ENCODE data around the gene POLA1.

Gene POLA1

DNA sequence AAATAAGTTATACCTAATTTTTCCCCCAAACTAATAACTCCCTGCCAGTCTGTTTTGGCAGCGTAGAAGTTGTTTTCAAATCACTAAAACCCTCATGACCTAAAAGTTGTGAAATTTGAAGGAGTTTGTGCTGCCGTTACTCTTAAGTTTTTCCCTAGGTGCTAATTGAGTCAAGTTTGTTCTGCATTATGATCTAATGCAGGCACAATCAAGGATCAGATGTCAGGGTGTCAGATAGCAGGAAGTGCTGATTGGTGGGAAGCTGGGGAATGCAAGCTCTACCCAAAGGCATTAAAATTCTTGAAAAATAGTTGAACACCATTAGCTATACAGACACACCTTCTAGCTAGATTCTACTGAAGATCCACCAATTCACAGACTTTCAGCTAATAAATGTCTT lies 270.1 kb downstream of the POLA1 start:
- TF ChIP-seq, protein P1, sequence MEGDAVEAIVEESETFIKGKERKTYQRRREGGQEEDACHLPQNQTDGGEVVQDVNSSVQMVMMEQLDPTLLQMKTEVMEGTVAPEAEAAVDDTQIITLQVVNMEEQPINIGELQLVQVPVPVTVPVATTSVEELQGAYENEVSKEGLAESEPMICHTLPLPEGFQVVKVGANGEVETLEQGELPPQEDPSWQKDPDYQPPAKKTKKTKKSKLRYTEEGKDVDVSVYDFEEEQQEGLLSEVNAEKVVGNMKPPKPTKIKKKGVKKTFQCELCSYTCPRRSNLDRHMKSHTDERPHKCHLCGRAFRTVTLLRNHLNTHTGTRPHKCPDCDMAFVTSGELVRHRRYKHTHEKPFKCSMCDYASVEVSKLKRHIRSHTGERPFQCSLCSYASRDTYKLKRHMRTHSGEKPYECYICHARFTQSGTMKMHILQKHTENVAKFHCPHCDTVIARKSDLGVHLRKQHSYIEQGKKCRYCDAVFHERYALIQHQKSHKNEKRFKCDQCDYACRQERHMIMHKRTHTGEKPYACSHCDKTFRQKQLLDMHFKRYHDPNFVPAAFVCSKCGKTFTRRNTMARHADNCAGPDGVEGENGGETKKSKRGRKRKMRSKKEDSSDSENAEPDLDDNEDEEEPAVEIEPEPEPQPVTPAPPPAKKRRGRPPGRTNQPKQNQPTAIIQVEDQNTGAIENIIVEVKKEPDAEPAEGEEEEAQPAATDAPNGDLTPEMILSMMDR (conservative IDR thresholded peaks at IDR 0.05; ENCODE audit: control insufficient read depth, insufficient read depth, low read depth, low read length), result no peak
- no peak overlapping the region for H3K4me3 ChIP-seq (ENCODE audit: control insufficient read depth, low read depth, low read length)
- no peak for DNase-seq (ENCODE audit: low read depth)

DNA sequence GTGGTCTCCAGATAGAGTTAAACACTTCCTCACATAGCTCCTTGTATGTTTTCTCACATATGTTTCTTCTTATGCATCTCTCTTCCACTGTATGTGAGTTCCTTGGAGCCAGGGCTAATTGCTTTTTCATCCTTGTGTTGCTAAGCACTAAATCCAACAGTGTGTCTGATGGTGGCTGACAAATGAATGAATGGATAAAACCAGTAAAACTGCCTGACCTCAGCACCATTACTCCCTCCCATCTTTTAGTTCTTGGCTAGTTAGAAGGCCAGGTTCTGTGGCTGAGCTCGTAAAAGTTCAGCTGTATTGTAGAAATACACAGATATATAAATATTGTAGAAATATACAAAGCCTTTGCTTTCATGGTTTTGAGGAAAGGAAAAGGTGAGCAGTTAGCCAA lies 271.7 kb downstream of the POLA1 start:
- TF ChIP-seq, protein P1 (conservative IDR thresholded peaks at IDR 0.05; ENCODE audit: control insufficient read depth, insufficient read depth, low read depth, low read length), result no peak
- no peak overlapping the region for H3K4me3 ChIP-seq (ENCODE audit: control insufficient read depth, low read depth, low read length)
- DNase-seq (ENCODE audit: low read depth), result no peak

DNA sequence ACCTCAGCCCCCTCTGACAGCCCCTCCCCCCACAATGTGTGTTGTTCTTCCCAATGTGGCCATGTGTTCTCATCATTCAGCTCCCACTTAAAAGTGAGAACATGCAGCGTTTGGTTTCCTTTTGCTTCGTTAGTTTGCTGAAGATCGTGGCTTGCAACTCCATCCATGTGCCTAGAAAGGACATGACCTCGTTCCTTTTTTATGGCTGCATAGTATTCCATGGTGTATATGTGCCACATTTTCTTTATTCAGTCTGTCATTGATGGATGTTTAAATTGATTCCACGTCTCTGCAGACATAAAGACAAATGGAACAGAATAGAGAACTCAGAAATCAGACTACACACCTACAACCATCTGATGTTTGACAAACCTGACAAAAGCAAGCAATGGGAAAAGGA lies 276.1 kb downstream of the POLA1 start:
- no peak overlapping the region for H3K4me3 ChIP-seq (ENCODE audit: control insufficient read depth, low read depth, low read length)
- TF ChIP-seq, protein P1 (conservative IDR thresholded peaks at IDR 0.05; ENCODE audit: control insufficient read depth, insufficient read depth, low read depth, low read length), result no peak
- no peak for DNase-seq (ENCODE audit: low read depth)

DNA sequence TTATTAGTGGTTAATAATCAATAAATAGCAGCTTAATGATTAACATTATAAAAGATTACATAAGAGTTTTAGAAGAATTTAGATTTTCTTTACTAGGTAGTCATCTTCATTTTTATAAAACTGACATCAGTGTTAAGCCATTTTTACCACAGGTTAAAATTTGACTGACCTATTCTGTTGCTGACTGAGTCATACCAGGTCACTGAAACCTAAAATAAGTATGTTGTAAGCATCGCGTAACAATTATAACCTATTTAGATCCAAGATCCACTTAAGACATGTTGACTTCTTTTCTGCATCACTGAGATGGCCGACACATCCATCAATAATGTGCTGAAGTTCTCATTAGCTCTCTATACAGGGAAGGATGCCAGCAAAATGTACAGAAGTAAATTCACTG lies 285.4 kb downstream of the POLA1 start:
- H3K4me3 ChIP-seq (ENCODE audit: control insufficient read depth, low read depth, low read length), result no peak overlapping the region
- TF ChIP-seq, protein P1 (conservative IDR thresholded peaks at IDR 0.05; ENCODE audit: control insufficient read depth, insufficient read depth, low read depth, low read length), result no peak
- no peak for DNase-seq (ENCODE audit: low read depth)

DNA sequence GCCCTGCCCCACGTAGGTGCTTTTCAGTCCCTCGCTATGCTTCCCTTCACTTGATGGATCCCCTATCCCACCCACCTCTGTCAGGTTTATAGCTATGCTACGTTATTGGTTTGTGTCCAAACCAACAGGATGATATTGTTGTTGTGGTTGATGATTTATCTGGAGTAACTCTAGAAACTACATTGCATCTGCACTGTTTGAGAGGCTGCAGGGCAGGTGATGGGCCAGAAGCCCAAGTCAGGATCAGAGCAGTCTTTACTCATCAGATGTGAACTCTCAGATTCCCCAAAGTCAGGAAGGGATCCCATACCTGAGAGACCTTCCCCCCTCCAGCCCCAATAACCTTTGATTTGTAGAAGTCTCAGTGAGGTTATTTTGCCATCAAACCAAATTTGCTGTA lies 287.3 kb downstream of the POLA1 start:
- H3K4me3 ChIP-seq (ENCODE audit: control insufficient read depth, low read depth, low read length), result no peak overlapping the region
- DNase-seq (ENCODE audit: low read depth), result no peak
- TF ChIP-seq, protein P1 (conservative IDR thresholded peaks at IDR 0.05; ENCODE audit: control insufficient read depth, insufficient read depth, low read depth, low read length), result no peak

DNA sequence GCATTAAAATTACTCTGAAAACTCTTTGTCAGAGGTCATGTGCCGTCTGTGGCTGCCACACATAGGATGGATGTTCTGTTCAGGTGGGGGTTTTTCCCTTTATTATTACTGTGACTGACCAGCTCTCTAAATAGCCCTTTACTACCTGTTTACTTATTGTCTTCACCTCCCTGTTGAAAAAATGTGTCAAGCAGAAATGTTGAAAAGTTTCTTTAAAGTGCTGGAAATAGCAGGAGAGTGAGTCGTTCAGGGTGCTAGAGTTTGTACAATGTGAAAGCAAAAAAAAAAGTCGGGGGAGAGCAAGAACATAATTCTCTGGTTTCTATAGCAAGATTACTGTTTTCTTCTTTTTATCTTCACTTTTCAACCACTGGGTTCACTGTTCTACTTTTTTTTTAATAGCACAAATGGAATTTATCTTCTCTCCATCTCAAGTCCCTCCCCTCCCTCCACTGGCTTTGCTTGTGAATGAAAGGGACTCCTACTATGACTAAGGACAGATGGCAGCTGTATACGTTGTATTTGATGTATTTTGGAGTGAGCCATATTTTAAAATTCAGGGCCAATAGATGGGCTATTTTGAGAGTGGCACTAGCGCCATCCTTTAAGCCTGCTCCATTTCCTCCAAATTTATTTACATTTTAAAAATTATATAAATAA lies 288.7 kb downstream of the POLA1 start:
- TF ChIP-seq, protein P1 (conservative IDR thresholded peaks at IDR 0.05; ENCODE audit: control insufficient read depth, insufficient read depth, low read depth, low read length), result no peak
- H3K4me3 ChIP-seq (ENCODE audit: control insufficient read depth, low read depth, low read length), result no peak overlapping the region

DNA sequence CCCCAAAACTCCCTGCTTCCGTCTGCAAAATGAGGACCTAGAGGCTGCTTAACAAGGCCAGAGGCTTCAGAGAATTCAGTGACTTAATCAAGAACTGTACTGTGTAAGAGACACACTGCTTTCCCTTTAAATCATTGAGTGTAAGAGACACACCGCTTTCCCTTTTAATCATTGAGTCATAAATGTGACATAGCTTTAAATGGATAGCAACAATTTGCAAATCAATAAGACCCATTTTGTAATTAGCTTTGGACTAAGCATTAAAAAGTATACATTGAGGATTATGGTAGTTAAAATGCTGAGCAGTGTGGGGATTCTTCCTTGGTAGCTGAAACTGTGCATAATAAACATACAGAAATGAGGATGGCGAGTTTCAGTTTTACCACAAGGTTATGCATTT lies 290.2 kb downstream of the POLA1 start:
- TF ChIP-seq, protein P1 (conservative IDR thresholded peaks at IDR 0.05; ENCODE audit: control insufficient read depth, insufficient read depth, low read depth, low read length), result no peak
- no peak for DNase-seq (ENCODE audit: low read depth)
- no peak overlapping the region for H3K4me3 ChIP-seq (ENCODE audit: control insufficient read depth, low read depth, low read length)

More for the DNA sequence above, 288.7 kb downstream of the POLA1 start:
- peak; percentile 8 for DNase-seq (ENCODE audit: low read depth)
